DND-41 (cell line): ENCODE measurements around the gene UTP14C.

ENCODE experiments used
- CTCF ChIP-seq: IDR thresholded peaks from 2 replicates; pipeline ENCODE4 v1.5.1; 2012; ENCODE audit warnings: borderline replicate concordance, low read length, moderate library complexity, mild to moderate bottlenecking; ENCODE audit not compliant: poor library complexity, severe bottlenecking; ENCODE audit errors: extremely low read depth
- EZH2 ChIP-seq: IDR thresholded peaks from 3 replicates; pipeline ENCODE4 v1.6.1; 2012; ENCODE audit warnings: borderline replicate concordance, low read depth, mild to moderate bottlenecking, moderate library complexity, low read length, inconsistent platforms; ENCODE audit not compliant: severe bottlenecking

GRCh38 chr13:51995677-51996551, 28.6 kb upstream of the UTP14C start:
- TF ChIP-seq CTCF (no peak), EZH2 (no peak)
